Panc1 (cell line): ENCODE results near the gene TBX3. TPM values are rescaled to one million over a fixed set of nuclear protein-coding genes. Genes with fewer than 3 reads are reported as not detected.

Experiments
- ATAC-seq: fragments of 200-7000 bp; cut with Tn5 transposase; 2 replicates; pipeline ENCODE4 v1.9.1; 2020; ENCODE audit warnings: mild to moderate bottlenecking, moderate library complexity
- BruUV-seq: library from RNA; stranded (reverse); fragments of 400-500 nt; replicated peaks from 2 replicates; lab custom pipeline; 2021; lab: Mats Ljungman, UMichigan
- CTCF ChIA-PET: fragments of 300-600 bp; sonication (Branson Sonifier 250); formaldehyde crosslinking; loops from one replicate; lab custom pipeline; 2022; ENCODE audit warnings: antibody characterized with exemption; lab: Charles Lee
- POLR2A ChIA-PET: fragments of 300-600 bp; sonication (Branson Sonifier 250); formaldehyde crosslinking; loops from one replicate; lab custom pipeline; 2022; ENCODE audit warnings: antibody characterized with exemption; lab: Charles Lee
- DNase-seq: peaks from one replicate; pipeline ENCODE4 v3.0.0-alpha.2; 2010; ENCODE audit warnings: low read depth, low spot score
- H3K27ac ChIP-seq: 2 replicates; pipeline ENCODE4 v1.5.1; 2011; ENCODE audit warnings: mild to moderate bottlenecking, low read length, inconsistent platforms
- H3K27me3 ChIP-seq: fragments of 200-500 bp; sonication (Bioruptor generic); 2 replicates; pipeline ENCODE4 v1.6.0; 2014; ENCODE audit warnings: low read length, inconsistent platforms; ENCODE audit not compliant: control insufficient read depth, insufficient read depth
- H3K36me3 ChIP-seq: fragments of 200-500 bp; sonication (Bioruptor generic); 2 replicates; pipeline ENCODE4 v1.5.1; 2014; ENCODE audit warnings: inconsistent platforms, mild to moderate bottlenecking, low read length, moderate library complexity; ENCODE audit not compliant: control insufficient read depth, insufficient read depth
- H3K4me1 ChIP-seq: 2 replicates; pipeline ENCODE4 v1.5.1; 2011; ENCODE audit warnings: inconsistent platforms, mild to moderate bottlenecking, low read length, moderate library complexity; ENCODE audit not compliant: control insufficient read depth, insufficient read depth
- H3K4me3 ChIP-seq, 2 experiments: 2 replicates each; pipeline ENCODE4 v1.5.1; 2011 to 2012; ENCODE audit warnings: low read depth in 2 of 2, low read length in 2 of 2, mild to moderate bottlenecking in 2 of 2, inconsistent platforms in 1 of 2, moderate library complexity in 1 of 2
- H3K9me3 ChIP-seq: fragments of 200-500 bp; sonication (Bioruptor generic); 2 replicates; pipeline ENCODE4 v1.5.1; 2014; ENCODE audit warnings: low read depth, mild to moderate bottlenecking, inconsistent platforms, low read length, moderate library complexity; ENCODE audit not compliant: control insufficient read depth, insufficient read depth
- CTCF ChIP-seq: fragments of 450-650 bp; IDR thresholded peaks from 2 replicates; pipeline ENCODE4 v1.5.1; 2017; ENCODE audit warnings: mild to moderate bottlenecking
- POLR2AphosphoS5 ChIP-seq: IDR thresholded peaks from 2 replicates; pipeline ENCODE4 v1.6.1; 2012; ENCODE audit warnings: mild to moderate bottlenecking, low read depth, low read length, moderate library complexity
- SIN3A ChIP-seq: IDR thresholded peaks from 2 replicates; pipeline ENCODE4 v1.6.1; 2012; ENCODE audit warnings: low read depth, mild to moderate bottlenecking, low read length, moderate library complexity, borderline replicate concordance; ENCODE audit not compliant: insufficient read depth
- TCF7L2 ChIP-seq: IDR thresholded peaks from 2 replicates; pipeline ENCODE4 v1.6.1; 2011; ENCODE audit warnings: mild to moderate bottlenecking, low read depth, low read length, inconsistent platforms
- in situ Hi-C: cut with HindIII; loops from 2 replicates; pipeline ENCODE4 v1.10.0; 2016; ENCODE audit warnings: low sequenced_read_pairs, low pct_unique_long_range_greater_than_20kb
- intact Hi-C: fragments of 100-400 bp; cut with micrococcal nuclease; formaldehyde crosslinking; loops from one replicate; pipeline ENCODE4 v1.10.0; 2022; ENCODE audit not compliant: unreplicated experiment
- total RNA-seq: library from RNA; stranded (reverse); gene quantifications from one replicate; pipeline ENCODE4 v1.2.1, GENCODE V29; 2021; ENCODE audit not compliant: unreplicated experiment
- TF ChIP-seq, protein P1 (sequence below), 2 experiments: IDR thresholded peaks; 2 replicates each; pipeline ENCODE4 v1.6.1; 2011 to 2012; ENCODE audit warnings: low read depth in 2 of 2, control low read depth in 1 of 2, low read length in 1 of 2, mild to moderate bottlenecking in 1 of 2, moderate library complexity in 1 of 2; ENCODE audit not compliant: insufficient read depth in 1 of 2

The TBX3 gene
- total RNA-seq, 1 experiment from 2014 or later, result 5.1 TPM

DNA sequence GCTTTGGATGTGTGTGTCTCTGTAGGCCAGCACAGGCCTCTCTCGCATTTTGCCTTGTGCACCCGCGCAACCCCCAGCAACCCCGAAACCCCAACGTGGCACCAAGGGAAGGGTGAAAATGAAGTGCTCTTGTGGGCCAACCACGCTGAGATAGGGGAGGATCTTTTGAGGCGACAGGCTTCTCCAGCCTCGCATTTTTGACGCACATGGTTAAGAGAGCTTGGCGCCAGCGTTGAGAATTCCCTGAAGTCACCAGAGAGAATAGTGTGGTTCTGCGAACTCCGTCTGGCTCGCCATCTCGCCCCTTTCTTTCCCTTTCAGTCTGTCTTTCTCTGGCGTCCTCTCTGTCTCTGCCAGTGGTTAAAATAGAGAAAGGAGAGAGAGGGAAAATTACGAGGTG, 1.9 kb upstream of the TBX3 start:
- intact Hi-C loops, result no loop called here
- Histone ChIP-seq H3K36me3 (peaks cover 5% of the 10 kb centered on the region; the same call in 1 of the 2 replicates), H3K4me3 (no peak overlapping the region), H3K27ac (no peak overlapping the region), H3K27me3 (peaks cover 2% of the 10 kb centered on the region; the same call in 1 of the 2 replicates), H3K9me3 (no peaks in the 10 kb centered on the region), H3K4me1 (no peaks in the 10 kb centered on the region)
- POLR2A ChIA-PET, result interaction anchor here (0.7 kb wide), 1 partner anchor 541 kb away, joined by 4 read pairs; no protein-coding TSS in a partner anchor
- DNase-seq, result no peak
- BruUV-seq, result no TSS peak
- CTCF ChIA-PET, result no interaction called here
- ATAC-seq, result no peak
- in situ Hi-C loops, result no loop called here
- TF ChIP-seq SIN3A (no peak), POLR2AphosphoS5 (no peak)

- H3K27ac ChIP-seq, result no peak overlapping the region
- ATAC-seq, result no peak
- CTCF ChIA-PET, result no interaction called here
- no peak overlapping the region for H3K4me3 ChIP-seq
- peaks cover 5% of the 10 kb centered on the region; the same call in 1 of the 2 replicates for H3K36me3 ChIP-seq
- in situ Hi-C loops (no loop called here), intact Hi-C loops (no loop called here)
- TF ChIP-seq CTCF (no peak), POLR2AphosphoS5 (no peak), TCF7L2 (no peak), SIN3A (no peak)
- TF ChIP-seq, protein P1, sequence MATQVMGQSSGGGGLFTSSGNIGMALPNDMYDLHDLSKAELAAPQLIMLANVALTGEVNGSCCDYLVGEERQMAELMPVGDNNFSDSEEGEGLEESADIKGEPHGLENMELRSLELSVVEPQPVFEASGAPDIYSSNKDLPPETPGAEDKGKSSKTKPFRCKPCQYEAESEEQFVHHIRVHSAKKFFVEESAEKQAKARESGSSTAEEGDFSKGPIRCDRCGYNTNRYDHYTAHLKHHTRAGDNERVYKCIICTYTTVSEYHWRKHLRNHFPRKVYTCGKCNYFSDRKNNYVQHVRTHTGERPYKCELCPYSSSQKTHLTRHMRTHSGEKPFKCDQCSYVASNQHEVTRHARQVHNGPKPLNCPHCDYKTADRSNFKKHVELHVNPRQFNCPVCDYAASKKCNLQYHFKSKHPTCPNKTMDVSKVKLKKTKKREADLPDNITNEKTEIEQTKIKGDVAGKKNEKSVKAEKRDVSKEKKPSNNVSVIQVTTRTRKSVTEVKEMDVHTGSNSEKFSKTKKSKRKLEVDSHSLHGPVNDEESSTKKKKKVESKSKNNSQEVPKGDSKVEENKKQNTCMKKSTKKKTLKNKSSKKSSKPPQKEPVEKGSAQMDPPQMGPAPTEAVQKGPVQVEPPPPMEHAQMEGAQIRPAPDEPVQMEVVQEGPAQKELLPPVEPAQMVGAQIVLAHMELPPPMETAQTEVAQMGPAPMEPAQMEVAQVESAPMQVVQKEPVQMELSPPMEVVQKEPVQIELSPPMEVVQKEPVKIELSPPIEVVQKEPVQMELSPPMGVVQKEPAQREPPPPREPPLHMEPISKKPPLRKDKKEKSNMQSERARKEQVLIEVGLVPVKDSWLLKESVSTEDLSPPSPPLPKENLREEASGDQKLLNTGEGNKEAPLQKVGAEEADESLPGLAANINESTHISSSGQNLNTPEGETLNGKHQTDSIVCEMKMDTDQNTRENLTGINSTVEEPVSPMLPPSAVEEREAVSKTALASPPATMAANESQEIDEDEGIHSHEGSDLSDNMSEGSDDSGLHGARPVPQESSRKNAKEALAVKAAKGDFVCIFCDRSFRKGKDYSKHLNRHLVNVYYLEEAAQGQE (IDR thresholded peaks at IDR 0.05; ENCODE audit: insufficient read depth in 1 of 2, low read depth in 2 of 2, low read length in 1 of 2), result no peak
- no TSS peak for BruUV-seq
- POLR2A ChIA-PET, result no interaction called here
- DNase-seq, result no peak
- no peaks in the 10 kb centered on the region for H3K9me3 ChIP-seq
- 0 out of 2 replicates have a peak, but pooled peaks cover 2% of the 10 kb centered on the region for H3K4me1 ChIP-seq
- peaks cover 2% of the 10 kb centered on the region; the same call in 1 of the 2 replicates for H3K27me3 ChIP-seq
These were observed 1.4 kb upstream of the TBX3 start for GRCh38 chr12:114685320-114685781.

- in situ Hi-C loops, result no loop called here
- H3K9me3 ChIP-seq, result no peaks in the 10 kb centered on the region
These were observed 897 bp upstream of the TBX3 start for GRCh38 chr12:114684870-114685273.

More at GRCh38 chr12:114684870-114685273, 897 bp upstream of the TBX3 start:
- ChIA-PET CTCF (interaction anchor here (0.5 to 1.1 kb wide), 2 partner anchors 98 to 1086 kb away, joined by 5 to 7 read pairs; no protein-coding TSS in a partner anchor), POLR2A (no interaction called here)
- ATAC-seq (no peak), DNase-seq (no peak)
- H3K4me3 ChIP-seq, result peak overlapping the region; percentile 69 to 84
- H3K36me3 ChIP-seq, result peaks cover 5% of the 10 kb centered on the region; the same call in 1 of the 2 replicates
- no TSS peak for BruUV-seq
- intact Hi-C loops, result no loop called here
- TF ChIP-seq SIN3A, result no peak
- no peak for TF ChIP-seq TCF7L2
- no peak for TF ChIP-seq CTCF
- TF ChIP-seq, protein P1 (IDR thresholded peaks at IDR 0.05; ENCODE audit: insufficient read depth in 1 of 2, low read depth in 2 of 2, low read length in 1 of 2), result no peak
- no peak for TF ChIP-seq POLR2AphosphoS5
- peak overlapping the region; percentile 36; the same call in 1 of the 2 replicates for H3K27ac ChIP-seq
- H3K27me3 ChIP-seq, result peaks cover 2% of the 10 kb centered on the region; the same call in 1 of the 2 replicates
- H3K4me1 ChIP-seq, result 0 out of 2 replicates have a peak, but pooled peaks cover 2% of the 10 kb centered on the region
